GM23248 (cell line): Measurements from ENCODE around the gene HLX. TPM values are rescaled to one million over a fixed set of nuclear protein-coding genes. Genes with fewer than 3 reads are reported as not detected.

Source experiments
- DNase-seq: peaks from one replicate; pipeline ENCODE4 v3.0.0-alpha.2; 2015
- H2AFZ ChIP-seq: fragments of 200-600 bp; sonication (generic); 2 replicates; pipeline ENCODE4 v1.6.1; 2016; ENCODE audit warnings: antibody characterized with exemption
- H3F3A ChIP-seq: fragments of 200-600 bp; sonication (generic); 2 replicates; pipeline ENCODE4 v1.6.1; 2016; ENCODE audit warnings: mild to moderate bottlenecking, antibody characterized with exemption, mixed run types; ENCODE audit not compliant: insufficient read depth
- H3K27ac ChIP-seq: fragments of 200-600 bp; sonication (generic); 2 replicates; pipeline ENCODE4 v1.5.1; 2016; ENCODE audit warnings: mild to moderate bottlenecking
- H3K27me3 ChIP-seq: fragments of 200-600 bp; sonication (generic); replicated peaks from 2 replicates; pipeline ENCODE4 v1.6.1; 2016; ENCODE audit warnings: mild to moderate bottlenecking; ENCODE audit not compliant: insufficient read depth
- H3K36me3 ChIP-seq: fragments of 200-600 bp; sonication (generic); 2 replicates; pipeline ENCODE4 v1.6.1; 2016; ENCODE audit warnings: low read depth, mild to moderate bottlenecking
- H3K4me1 ChIP-seq: fragments of 200-600 bp; sonication (generic); 2 replicates; pipeline ENCODE4 v1.6.1; 2016; ENCODE audit warnings: mild to moderate bottlenecking; ENCODE audit not compliant: insufficient read depth
- H3K4me2 ChIP-seq: fragments of 200-600 bp; sonication (generic); one replicate; pipeline ENCODE4 v1.6.1; 2016; ENCODE audit warnings: mild to moderate bottlenecking; ENCODE audit not compliant: unreplicated experiment
- H3K4me3 ChIP-seq: fragments of 200-600 bp; sonication (generic); 2 replicates; pipeline ENCODE4 v1.5.1; 2016; ENCODE audit warnings: mild to moderate bottlenecking
- H3K79me2 ChIP-seq: fragments of 200-600 bp; sonication (generic); 2 replicates; pipeline ENCODE4 v1.6.1; 2016; ENCODE audit warnings: mild to moderate bottlenecking; ENCODE audit not compliant: insufficient read depth
- H3K9ac ChIP-seq: fragments of 200-600 bp; sonication (generic); 2 replicates; pipeline ENCODE4 v1.6.1; 2016; ENCODE audit warnings: mild to moderate bottlenecking
- H3K9me2 ChIP-seq: fragments of 200-600 bp; sonication (generic); 2 replicates; pipeline ENCODE4 v1.6.1; 2016; ENCODE audit warnings: mixed run types, mild to moderate bottlenecking, moderate library complexity; ENCODE audit not compliant: insufficient read depth
- H3K9me3 ChIP-seq: fragments of 200-600 bp; sonication (generic); one replicate; pipeline ENCODE4 v1.6.1; 2017; ENCODE audit warnings: low read depth
- H4K20me1 ChIP-seq: fragments of 200-600 bp; sonication (generic); 2 replicates; pipeline ENCODE4 v1.6.0; 2016; ENCODE audit not compliant: insufficient read depth
- EZH2 ChIP-seq: fragments of 200-600 bp; sonication (generic); IDR thresholded peaks from 2 replicates; pipeline ENCODE4 v1.6.1; 2018; ENCODE audit warnings: antibody characterized with exemption, mild to moderate bottlenecking; ENCODE audit not compliant: insufficient read depth, poor library complexity, severe bottlenecking
- EZH2phosphoT487 ChIP-seq: fragments of 200-600 bp; sonication (generic); IDR thresholded peaks from 2 replicates; pipeline ENCODE4 v1.6.1; 2018; ENCODE audit warnings: antibody characterized with exemption, moderate library complexity, mild to moderate bottlenecking, low read depth; ENCODE audit not compliant: insufficient read depth
- WGBS, 2 experiments: methylation state at CpG; one replicate each; pipeline ENCODE4 v1.1.6; 2015 to 2017; ENCODE audit warnings: low lambda C conversion rate in 2 of 2, low coverage in 1 of 2; ENCODE audit errors: missing lambda C conversion rate in 2 of 2; 5-methylcytosine and 5-hydroxymethylcytosine counted together
- in situ Hi-C: fragments of 300-500 bp; cut with MboI; formaldehyde crosslinking; loops from 2 replicates; pipeline ENCODE4 v1.15.0; 2020
- polyA plus RNA-seq: library from polyadenylated mRNA; unstranded; fragments of >200 nt; fragmentation: Nextera tagmentation; extraction: Ambion mirVana; gene quantifications from 2 replicates; pipeline ENCODE4 v1.2.1, GENCODE V29; 2016
- total RNA-seq: library from RNA; depleted of rRNA; stranded (reverse); fragments of >200 nt; shearing (Covaris generic); gene quantifications from 2 replicates; pipeline ENCODE4 v1.2.3, GENCODE V29; 2014

The HLX gene
- total and polyA plus RNA-seq, 2 experiments from 2014 or later, result 20.0 to 24.2 TPM

- Histone ChIP-seq H3K79me2 (no peaks in the 10 kb centered on the region), H3K9me3 (no peaks in the 10 kb centered on the region), H3K27ac (no peak overlapping the region), H2AFZ (no peak overlapping the region), H3K4me2 (no peak overlapping the region), H3K27me3 (peaks cover 24% of the 10 kb centered on the region), H3F3A (no peaks in the 10 kb centered on the region), H4K20me1 (no peaks in the 10 kb centered on the region), H3K9me2 (no peaks in the 10 kb centered on the region), H3K36me3 (no peaks in the 10 kb centered on the region), H3K9ac (no peak overlapping the region), H3K4me3 (no peak overlapping the region), H3K4me1 (no peaks in the 10 kb centered on the region)
- DNase-seq, result no peak
- 92 to 98% methylated on average over 11 to 12 of the region's 12 CpGs for whole genome bisulfite sequencing, 2 experiments
- in situ Hi-C loops, result no loop called here
- no peak for TF ChIP-seq EZH2phosphoT487
- no peak for TF ChIP-seq EZH2
Measured at GRCh38 chr1:220896092-220896491, 16.8 kb downstream of the HLX start.

DNA sequence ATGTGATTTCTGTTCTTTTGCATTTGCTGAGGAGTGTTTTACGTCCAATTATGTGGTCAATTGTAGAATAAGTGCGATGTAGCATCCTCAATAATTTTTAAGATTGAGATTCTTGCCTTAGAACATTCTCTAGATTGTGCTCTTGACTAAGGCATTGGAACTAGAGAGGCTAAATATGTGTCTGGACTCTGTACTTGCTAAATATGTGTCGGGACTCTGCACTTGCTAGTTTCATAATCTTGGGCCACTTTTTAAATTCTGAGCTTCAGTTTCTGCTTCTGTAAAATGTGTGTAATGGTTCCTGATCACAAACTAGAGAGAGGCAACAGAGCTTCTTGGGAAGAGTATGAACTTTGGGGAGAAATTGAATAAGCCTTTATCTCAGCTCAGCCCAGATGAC is 21.6 kb downstream of the HLX start:
- no peaks in the 10 kb centered on the region for H4K20me1 ChIP-seq
- in situ Hi-C loops, result no loop called here
- no peaks in the 10 kb centered on the region for H3K9me2 ChIP-seq
- no peak overlapping the region for H3K4me3 ChIP-seq
- no peak overlapping the region for H2AFZ ChIP-seq
- no peak for DNase-seq
- TF ChIP-seq EZH2phosphoT487 (no peak), EZH2 (no peak)
- no peaks in the 10 kb centered on the region for H3K36me3 ChIP-seq
- peaks cover 19% of the 10 kb centered on the region for H3K4me1 ChIP-seq
- 93 to 95% methylated on average over 3 of the region's 3 CpGs for WGBS, 2 experiments
- no peaks in the 10 kb centered on the region for H3K79me2 ChIP-seq
- H3K9ac ChIP-seq, result no peak overlapping the region
- H3K27ac ChIP-seq, result no peak overlapping the region
- no peak overlapping the region for H3K4me2 ChIP-seq
- no peaks in the 10 kb centered on the region for H3K27me3 ChIP-seq
- H3F3A ChIP-seq, result peaks cover 22% of the 10 kb centered on the region
- no peaks in the 10 kb centered on the region for H3K9me3 ChIP-seq

DNA sequence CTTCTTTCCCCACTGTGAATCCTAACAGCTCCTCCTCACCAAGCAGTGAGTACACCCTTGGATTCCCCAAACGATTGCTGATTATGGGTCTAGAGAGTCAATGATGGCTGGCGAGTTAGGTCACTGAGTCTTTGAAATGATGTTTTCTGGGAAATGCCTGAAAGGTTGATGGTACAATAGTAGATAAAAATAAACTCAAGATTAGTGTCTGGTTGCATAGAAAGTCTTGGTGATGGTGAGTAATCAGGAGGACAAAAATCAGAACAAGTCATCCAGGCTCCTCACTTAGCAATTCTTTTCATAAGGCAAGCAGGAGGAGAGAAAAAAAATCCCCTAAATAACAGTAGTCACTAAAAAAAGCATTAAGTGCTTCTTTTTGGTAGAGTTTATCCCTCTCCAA is 22.6 kb downstream of the HLX start:
- Histone ChIP-seq H3K27ac (no peak overlapping the region; the same call in 1 of the 2 replicates), H3K79me2 (no peaks in the 10 kb centered on the region), H3K9ac (no peak overlapping the region), H3K9me3 (no peaks in the 10 kb centered on the region), H3K4me2 (peak overlapping the region; percentile 11), H3K27me3 (no peaks in the 10 kb centered on the region), H2AFZ (no peak overlapping the region), H3K4me1 (peaks cover 29% of the 10 kb centered on the region), H3K4me3 (no peak overlapping the region), H4K20me1 (no peaks in the 10 kb centered on the region), H3K9me2 (no peaks in the 10 kb centered on the region), H3F3A (peaks cover 24% of the 10 kb centered on the region), H3K36me3 (no peaks in the 10 kb centered on the region)
- in situ Hi-C loops, result no loop called here
- WGBS, 2 experiments, result 25 to 35% methylated on average over 2 of the region's 2 CpGs
- DNase-seq, result peak; percentile 65
- TF ChIP-seq EZH2 (no peak), EZH2phosphoT487 (no peak)

DNA sequence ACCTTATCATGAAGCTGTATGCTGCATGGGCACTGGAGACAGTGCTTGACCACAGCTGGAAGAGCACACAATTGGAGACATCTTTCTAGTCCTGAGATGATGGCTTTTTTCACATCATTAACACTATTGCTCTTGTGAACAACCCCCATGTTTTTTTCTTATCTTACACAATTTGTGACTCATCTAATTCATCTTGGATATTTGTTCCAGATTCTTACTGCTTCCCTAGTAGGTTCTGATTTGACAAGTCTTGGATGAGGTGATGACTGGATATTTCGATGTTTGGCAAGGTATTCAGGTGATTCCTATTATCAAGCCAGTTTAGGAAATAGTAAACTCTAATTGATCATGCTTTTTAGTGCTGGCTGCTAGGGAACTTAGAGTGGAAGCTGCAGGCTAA is 23.7 kb downstream of the HLX start:
- DNase-seq, result peak; percentile 55
- Histone ChIP-seq H3K9ac (no peak overlapping the region), H3K9me2 (no peaks in the 10 kb centered on the region), H3F3A (peaks cover 30% of the 10 kb centered on the region), H4K20me1 (no peaks in the 10 kb centered on the region), H3K4me1 (peaks cover 36% of the 10 kb centered on the region), H3K4me3 (no peak overlapping the region), H3K79me2 (no peaks in the 10 kb centered on the region), H3K27ac (no peak overlapping the region), H3K9me3 (no peaks in the 10 kb centered on the region), H3K4me2 (no peak overlapping the region), H3K27me3 (no peaks in the 10 kb centered on the region), H3K36me3 (no peaks in the 10 kb centered on the region), H2AFZ (no peak overlapping the region)
- WGBS, 2 experiments, result 58 to 61% methylated on average over 1 of the region's 1 CpG
- TF ChIP-seq EZH2 (no peak), EZH2phosphoT487 (no peak)
- in situ Hi-C loops, result no loop called here

DNA sequence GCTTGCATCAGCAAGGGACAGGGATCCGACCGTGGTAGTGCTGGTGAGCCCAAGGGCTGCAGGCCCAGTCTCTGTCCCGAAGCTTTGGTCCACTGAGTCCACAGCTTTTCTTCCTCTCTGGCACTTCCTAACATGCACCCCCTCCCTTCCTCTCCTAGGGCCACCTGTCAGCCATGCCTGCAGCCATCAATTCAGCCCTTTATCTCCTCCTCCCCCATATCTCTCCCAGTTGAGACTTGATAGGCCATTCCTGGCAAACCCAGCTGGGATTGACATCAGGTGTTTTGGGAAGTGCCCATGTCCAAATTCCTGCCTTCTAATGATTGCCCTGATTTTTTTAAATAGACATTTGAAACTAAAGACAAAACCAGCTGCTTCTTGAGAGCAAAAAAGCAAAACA is 25.6 kb downstream of the HLX start:
- DNase-seq, result no peak
- Histone ChIP-seq H3K79me2 (no peaks in the 10 kb centered on the region), H3K9me3 (no peaks in the 10 kb centered on the region), H3K4me1 (peaks cover 36% of the 10 kb centered on the region), H3F3A (peaks cover 30% of the 10 kb centered on the region), H3K27me3 (no peaks in the 10 kb centered on the region), H3K9ac (no peak overlapping the region), H3K9me2 (no peaks in the 10 kb centered on the region), H3K4me2 (no peak overlapping the region), H4K20me1 (no peaks in the 10 kb centered on the region), H3K36me3 (no peaks in the 10 kb centered on the region), H3K27ac (no peak overlapping the region), H3K4me3 (no peak overlapping the region), H2AFZ (no peak overlapping the region)
- WGBS, 2 experiments, result 93 to 98% methylated on average over 3 of the region's 3 CpGs
- in situ Hi-C loops, result no loop called here
- no peak for TF ChIP-seq EZH2phosphoT487
- TF ChIP-seq EZH2, result no peak
